Placental epithelial cell (primary cell): ENCODE results near the gene CCDC179. TPM values are rescaled to one million over a fixed set of nuclear protein-coding genes. Genes with fewer than 3 reads are reported as not detected.

Experiments used
- total RNA-seq: library from RNA; depleted of rRNA; stranded (reverse); fragments of >200 nt; gene quantifications from 2 replicates; pipeline ENCODE4 v1.2.3, GENCODE V29; 2012

The CCDC179 gene
- not detected in 2 replicates for total RNA-seq

DNA sequence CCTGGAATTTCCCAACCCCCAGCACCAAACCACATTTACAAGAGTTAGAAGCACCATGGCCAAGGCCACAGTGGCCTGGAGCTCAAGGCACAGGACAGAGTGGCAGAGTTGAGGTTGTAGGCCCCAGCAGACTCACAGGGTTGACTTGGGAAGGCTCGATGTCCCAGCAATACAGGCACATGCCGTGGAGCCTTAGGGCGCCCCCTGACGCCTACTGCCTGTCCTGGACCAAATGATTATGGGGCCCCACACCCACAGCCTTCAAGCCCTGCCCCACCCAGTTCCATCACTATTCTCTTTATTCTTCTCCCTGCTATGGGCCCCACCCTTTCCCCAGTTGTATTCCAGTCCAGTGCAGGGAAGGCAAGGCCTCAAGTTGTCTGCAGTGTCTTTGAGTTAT, at the start of gene CCDC179:
Gene CCDC179, minus strand, starts transcription at position 234 of the 400 bp plus-strand sequence. Its CDS starts 53 bp downstream, at position 181.

DNA sequence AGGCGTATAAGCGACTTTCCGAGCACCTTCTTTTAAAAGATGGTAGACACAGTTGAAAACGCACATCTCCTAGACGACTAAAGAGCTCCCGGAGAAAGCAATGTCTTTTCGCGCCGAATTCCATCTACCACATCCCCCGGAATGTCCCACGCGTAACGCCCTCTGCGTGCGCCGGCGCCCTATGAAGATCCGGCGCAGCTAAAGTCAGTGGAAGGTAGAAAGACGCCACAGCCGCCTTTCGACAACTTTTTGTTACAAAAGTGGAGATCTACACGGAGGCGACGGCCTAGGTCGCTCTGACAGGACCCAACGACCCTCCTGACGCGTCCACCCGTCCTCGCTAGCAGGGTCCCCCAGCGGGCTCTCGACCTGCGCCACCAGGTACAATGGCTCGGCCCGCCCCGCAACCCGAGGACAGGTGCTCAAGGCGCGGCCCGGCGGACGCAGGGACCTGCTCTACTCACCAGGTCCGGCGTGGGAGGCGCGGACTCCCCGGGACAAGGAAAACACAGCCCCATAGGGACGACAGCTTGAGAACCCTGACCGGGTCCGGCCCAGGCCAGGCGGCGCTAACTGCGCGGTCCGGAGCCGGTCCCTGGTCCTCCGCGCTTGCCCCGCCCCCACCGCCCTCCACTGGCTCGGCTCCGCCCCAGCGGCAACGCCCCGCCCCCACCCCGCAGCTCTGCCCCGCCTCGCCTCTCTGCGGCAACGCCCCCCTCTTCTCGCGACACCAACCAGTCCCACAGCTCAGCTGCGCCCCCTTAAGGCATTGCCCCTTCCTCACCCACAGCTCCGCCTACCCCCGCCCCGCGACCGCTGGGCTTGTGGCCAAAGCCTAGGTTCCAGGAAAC, 30.8 kb downstream of the CCDC179 start, which contains the start of gene SVIP:
Gene SVIP, minus strand, starts transcription at position 571 of the 851 bp plus-strand sequence. Its CDS starts 53 bp downstream, at position 518.

Other genes starting within 250 kb of the CCDC179 start
- gene FANCF, start 234.7 kb downstream of the CCDC179 start, total RNA-seq, result 15.3 and 18.5 TPM in 2 replicates
- 1.5 and 2.4 TPM in 2 replicates for gene GAS2, start 193.9 kb downstream of the CCDC179 start, total RNA-seq
- gene SVIP, start 30.7 kb downstream of the CCDC179 start, total RNA-seq, result under 0.01 and 0.11 TPM in 2 replicates